Globus pallidus (tissue), 1 donor: ENCODE data around the gene ISLR.

Experiments
- DNase-seq: peaks from one replicate; pipeline ENCODE4 v3.0.0-alpha.2; 2015; ENCODE audit warnings: low spot score

ISLR gene

DNA sequence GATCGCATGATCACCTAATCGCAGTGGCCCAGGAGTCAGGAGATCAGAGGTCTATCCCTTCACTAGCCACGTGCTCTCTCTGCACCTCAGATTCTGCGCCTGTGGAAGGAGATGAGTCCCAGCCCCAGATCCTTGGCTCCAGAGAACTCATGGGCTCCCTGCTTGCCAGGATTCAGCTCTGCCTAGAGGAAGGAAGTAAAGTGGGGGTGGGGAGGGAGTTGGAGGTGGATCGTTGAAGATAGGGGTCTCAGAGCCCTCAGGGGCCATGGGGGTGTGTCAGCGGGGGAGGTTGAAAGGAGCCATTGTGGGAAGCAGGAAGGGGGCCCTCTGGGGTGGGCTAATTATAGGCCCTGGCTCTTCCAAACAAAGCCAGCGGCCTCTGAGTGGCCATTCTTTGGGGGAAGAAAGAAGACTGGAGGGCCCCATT, 40.4 kb downstream of the ISLR start:
- DNase-seq, result no peak

DNA sequence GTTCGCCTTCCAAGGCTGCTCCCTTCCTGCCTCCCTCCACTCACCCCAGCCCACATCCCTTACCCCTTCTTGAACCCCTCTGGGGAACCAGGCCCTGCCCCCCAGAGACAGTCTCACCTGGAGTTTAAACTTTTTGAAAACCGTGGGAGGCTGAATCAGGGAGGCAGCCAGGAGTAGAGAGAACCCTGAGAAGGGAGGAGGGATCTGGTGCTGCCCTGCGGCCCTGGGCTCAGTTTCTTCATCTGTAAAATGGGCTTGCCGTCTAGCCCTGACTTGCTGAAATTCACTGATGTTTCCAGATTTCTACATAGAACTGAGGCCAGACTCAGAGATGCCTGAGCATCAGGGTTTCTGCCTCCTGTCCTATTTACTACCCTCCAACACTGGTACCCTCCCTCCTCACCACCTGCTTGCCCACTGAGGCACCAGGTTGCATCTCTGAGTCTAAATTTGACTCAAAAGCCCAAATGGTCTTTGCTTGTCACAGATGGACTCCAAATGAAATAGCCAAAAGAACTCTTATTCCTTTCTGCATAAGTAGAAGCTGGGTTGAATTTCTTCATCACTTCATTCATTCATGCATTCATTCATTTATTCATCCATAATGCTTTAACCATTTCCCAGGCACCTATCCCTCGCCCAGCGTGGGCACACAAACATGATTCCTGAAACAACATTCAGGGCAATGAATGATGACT, 41.0 kb downstream of the ISLR start:
- DNase-seq, result no peak

DNA sequence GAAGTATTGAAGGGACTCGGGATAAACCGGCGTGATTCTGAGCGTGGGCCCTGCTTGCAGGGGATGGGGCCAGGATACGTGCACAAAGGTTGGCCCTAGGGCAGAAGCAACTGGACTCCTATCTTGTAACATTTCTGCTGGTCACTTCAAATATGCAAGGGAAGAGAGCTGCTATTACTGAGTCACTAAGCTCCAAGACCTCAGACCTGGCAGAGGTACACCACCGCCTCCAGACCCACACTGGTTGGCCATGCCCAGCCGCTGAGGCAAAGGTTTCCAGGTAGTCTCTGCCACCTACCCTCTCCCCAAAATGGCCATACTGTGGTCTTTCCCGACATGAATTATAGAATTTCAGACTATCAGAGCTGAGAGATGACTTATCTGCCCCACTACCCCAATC, 42.4 kb downstream of the ISLR start:
- DNase-seq, result no peak

DNA sequence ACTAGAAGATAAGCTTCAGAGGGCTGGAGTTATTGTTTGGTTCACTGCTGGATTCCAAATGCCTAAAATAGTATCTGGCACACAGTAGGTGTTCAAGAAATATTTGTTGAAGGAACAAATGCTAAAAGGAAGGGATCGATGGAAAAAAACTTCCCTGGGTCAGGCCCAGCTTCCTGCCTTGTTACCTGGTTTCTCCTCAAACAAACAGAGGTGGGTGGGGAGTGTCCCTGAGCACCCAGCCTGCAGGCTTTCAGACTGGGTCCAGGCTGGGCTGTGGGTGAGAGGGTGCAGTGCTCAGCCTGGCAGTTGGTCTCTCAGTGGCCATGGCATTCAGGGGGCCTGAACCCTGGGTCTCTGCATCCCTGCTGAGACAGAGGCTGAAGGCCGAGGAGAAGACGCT, 43.4 kb downstream of the ISLR start:
- no peak for DNase-seq

DNA sequence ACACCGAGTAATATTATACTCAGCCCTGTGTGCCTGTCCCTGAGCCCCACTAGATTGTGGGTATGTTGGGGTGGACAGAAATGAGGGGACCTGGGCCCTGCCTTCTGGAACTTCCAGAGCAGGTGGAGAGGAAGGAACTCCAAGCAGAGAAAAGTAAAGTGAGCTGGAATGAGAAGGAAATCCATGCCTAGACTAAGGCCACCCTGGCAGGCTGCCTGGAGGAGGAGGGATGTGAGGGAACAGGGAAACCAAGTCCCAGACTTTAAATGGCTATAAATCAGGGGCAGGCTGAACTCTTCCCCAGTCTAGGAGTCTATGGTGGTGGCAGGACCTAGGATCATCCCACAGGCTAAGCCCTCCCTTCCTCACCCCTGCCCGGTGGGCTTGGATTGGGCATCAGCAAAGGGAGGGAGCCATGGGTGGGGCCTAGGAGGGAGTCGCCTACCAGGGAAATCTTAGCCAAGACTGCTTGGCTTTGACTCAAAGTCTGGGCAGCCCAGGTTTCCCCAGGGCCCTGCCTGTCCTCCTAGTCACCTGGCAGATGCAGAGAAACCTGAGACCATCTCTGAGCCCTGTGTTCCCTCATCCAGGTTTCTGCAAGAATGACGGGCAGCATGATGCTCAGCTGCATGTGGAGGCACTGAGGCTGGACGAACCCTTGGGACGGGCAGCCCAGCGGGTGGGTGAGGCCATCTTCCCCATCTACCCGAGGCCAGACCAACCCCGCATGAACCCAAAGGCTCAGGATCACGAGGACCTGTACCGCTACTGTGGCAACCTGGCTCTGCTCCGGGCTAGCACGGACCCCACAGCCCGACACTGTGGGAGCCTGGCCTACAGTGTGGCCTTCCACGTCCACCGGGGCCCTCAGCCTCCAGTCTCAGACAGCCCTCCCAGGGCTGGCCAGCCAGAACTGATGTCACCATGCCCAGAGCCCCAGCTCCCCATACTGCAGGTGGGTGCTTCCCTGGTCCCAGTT, 44.7 kb downstream of the ISLR start:
- no peak for DNase-seq

DNA sequence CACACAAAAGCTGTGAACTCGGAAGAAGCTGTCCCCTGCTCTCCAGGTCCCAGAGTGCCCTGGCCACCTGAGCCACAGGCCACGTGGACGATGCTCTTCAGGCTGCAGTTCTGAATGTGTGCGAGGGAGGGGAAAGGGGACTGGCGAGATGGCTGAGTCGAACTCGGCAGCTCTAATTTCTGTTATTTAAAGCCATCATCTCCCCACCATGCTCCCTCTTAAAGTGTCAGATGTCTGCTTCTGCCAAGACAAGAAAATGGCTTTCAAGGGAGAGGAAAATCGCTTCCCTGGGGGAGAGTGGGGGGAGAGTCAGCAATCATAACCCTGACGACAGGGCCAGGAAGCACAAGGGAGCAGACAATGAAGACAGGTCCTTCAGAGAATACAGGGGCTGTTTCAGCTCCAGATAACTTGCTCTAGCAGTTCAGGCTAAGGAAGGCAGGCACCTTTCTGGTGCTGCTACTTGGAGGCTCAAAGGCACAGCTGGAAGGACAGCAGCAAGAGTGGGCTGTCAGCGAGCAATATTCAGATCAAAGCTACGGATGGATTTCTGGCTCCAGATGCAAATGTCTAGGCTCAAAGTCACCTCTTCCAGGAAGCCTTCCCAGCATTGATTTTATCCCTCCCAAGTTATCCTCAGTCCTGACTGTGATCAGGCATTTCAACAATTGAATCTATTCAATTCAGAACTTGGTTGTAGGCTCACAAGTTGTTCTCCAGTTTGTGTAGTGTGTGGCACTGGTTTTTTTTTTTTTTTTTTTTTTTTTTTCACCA, 47.2 kb downstream of the ISLR start:
- no peak for DNase-seq

DNA sequence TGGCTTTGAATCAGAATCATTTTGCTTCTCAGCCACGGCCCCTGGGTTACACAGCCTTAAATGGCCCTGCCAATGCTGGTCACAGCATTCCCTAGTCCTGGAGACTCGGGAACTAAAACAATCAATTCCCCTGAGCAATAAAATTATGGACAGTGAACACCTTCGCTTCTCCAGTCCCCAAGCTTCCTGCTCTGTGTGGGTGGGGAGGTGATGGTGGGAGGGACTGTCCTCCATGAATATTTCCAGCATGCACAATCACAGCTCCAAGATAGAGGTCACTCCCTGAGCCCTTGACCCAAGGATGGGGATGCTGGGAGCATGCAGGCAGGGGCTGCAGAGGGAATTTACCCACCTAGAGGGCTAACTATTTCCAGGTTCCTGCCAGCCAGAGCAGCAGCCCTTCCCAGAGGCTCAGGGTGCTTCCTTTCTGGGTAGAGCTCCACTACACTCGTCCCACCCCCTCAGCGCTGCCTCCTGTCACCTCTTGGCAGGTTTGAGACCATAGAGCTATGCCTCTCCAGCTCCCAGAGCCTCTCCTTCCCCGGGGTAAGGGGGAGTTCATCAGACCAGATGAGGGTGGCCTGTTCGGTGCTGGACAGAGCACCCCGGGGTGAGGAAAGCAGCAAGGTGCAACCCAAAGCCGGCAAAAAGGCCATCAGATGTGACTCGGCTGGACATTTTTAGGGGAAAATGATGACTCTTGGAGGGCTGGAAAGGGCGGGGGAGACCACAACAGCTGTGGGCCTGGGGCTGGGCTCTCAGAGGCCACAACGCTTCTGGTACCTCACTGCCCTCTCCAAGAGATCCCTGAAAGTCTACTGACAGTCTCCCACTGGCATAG, 48.1 kb downstream of the ISLR start:
- no peak for DNase-seq

DNA sequence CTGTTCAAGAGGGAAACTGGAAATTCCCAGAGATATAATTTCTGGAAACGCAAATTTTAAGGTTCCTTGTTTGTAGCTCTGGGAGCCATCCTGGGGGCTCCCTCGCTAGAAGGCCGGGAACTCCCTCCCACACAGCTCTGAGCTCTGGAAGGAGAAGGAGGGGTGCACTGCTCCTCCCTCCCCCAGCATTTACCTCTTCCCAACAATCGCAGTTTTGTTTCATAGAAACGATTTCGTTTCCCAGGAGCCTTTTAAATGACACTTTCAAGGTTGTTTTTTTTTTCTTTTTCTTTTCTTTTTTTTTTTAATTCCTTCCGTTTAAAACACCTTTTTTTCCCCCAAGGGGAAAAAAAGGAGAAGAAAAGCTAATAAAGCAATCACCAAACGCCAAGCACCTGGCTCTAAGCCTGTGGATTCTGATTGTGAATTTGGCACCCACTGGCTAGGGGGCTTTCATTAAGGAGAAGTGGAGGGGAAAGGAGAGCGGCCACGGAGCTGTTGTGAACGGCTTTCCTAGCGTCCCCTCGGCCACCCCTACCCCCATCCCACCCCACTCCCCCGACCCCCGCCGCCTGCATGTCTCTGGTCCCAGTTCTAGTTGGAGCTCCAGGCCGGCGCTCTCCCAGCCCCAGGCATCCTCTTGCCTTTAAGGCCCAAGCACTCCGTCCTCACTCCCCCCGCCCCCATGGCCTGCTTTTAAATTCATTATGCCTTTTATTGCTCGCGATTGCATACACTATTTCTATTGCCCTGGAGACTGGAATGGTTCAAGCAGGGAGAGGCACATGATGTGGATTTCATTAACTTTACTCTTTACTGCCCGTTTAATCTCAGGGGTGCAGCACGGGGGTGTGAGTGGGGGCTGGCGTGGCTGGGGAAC, 49.0 kb downstream of the ISLR start:
- no peak for DNase-seq

DNA sequence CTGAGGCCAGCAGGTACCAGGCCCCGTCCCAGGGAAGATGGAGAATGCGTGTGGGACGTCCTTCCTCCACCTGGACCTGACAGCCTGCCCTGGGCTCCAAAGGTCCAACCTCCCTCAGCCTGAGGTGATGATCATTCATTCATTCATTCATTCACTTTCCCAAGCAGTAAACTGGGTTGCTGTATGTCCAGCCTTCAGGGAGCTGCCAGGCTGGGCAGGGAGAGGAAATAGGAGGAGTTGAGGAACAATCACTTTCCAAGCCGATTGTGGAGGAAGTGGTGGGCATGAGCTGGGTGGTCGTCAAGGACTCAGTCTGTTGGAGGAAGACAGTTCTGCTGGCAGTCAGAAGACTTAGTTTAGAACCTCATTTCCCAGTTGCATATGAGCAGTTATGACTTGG, 52.4 kb downstream of the ISLR start:
- DNase-seq, result no peak
